Spleen (tissue), 7 donors: ENCODE data around the gene USP24.

ENCODE experiments used
- POLR2A ChIP-seq, 3 donors: fragments of 450-650 bp; IDR thresholded peaks; one replicate each; pipeline ENCODE4 v1.5.1; 2017; ENCODE audit warnings: antibody characterized with exemption in 3 of 3, mild to moderate bottlenecking in 1 of 3
- POLR2AphosphoS5 ChIP-seq, 3 donors: sonication (generic); formaldehyde crosslinking; IDR thresholded peaks; one replicate each; pipeline ENCODE4 v1.5.1; 2017; ENCODE audit warnings: antibody characterized with exemption in 3 of 3
- TF ChIP-seq, protein P1 (sequence below), 11 experiments: fragments of 200-600 bp in 7 of 11; fragments of 450-650 bp in 4 of 11; sonication (generic) in 4 of 11; IDR thresholded peaks in 8 of 11; conservative IDR thresholded peaks in 3 of 11; 1 replicate in 7 of 11; 2 replicates in 4 of 11; pipeline versions ENCODE4 v1.4.0 to v1.8.0; 2016 to 2021; ENCODE audit warnings: antibody characterized with exemption in 11 of 11, inconsistent platforms in 4 of 11, mild to moderate bottlenecking in 1 of 11
- donor health status: DM: no; HTN: no; CAD: no; lungs with moderate emphysema.
- donor health status: DM: no; HTN: no; CAD: no.
- donor health status: DM: no; HTN: no; CAD: no.

GRCh38 chr1:55038974-55039341 is 176.2 kb downstream of the USP24 start:
- TF ChIP-seq, protein P1, sequence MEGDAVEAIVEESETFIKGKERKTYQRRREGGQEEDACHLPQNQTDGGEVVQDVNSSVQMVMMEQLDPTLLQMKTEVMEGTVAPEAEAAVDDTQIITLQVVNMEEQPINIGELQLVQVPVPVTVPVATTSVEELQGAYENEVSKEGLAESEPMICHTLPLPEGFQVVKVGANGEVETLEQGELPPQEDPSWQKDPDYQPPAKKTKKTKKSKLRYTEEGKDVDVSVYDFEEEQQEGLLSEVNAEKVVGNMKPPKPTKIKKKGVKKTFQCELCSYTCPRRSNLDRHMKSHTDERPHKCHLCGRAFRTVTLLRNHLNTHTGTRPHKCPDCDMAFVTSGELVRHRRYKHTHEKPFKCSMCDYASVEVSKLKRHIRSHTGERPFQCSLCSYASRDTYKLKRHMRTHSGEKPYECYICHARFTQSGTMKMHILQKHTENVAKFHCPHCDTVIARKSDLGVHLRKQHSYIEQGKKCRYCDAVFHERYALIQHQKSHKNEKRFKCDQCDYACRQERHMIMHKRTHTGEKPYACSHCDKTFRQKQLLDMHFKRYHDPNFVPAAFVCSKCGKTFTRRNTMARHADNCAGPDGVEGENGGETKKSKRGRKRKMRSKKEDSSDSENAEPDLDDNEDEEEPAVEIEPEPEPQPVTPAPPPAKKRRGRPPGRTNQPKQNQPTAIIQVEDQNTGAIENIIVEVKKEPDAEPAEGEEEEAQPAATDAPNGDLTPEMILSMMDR (IDR thresholded peaks at IDR 0.05 in 8 of 11, conservative IDR thresholded peaks at IDR 0.05 in 3 of 11): no peak
- TF ChIP-seq POLR2AphosphoS5 (IDR thresholded peaks at IDR 0.05) (no peak), POLR2A (IDR thresholded peaks at IDR 0.05) (no peak)
